Measurements from ENCODE around the gene MPO.

The MPO gene

GRCh38 chr17:58278661-58279015 lies 2.1 kb downstream of the MPO start:
- no peak for DNase-seq

GRCh38 chr17:58277802-58278595 lies 2.7 kb downstream of the MPO start:
- DNase-seq: no peak

- DNase-seq: peak; percentile 2
Observed at GRCh38 chr17:58277107-58277801, 3.5 kb downstream of the MPO start.

GRCh38 chr17:58276423-58276822 lies 4.3 kb downstream of the MPO start:
- DNase-seq: no peak

GRCh38 chr17:58275417-58275816 lies 5.3 kb downstream of the MPO start:
- DNase-seq: no peak

- no peak for DNase-seq
Observed at GRCh38 chr17:58273453-58274104, 7.2 kb downstream of the MPO start.

GRCh38 chr17:58272367-58273280 lies 8.1 kb downstream of the MPO start:
- no peak for DNase-seq

GRCh38 chr17:58271216-58271931 lies 9.4 kb downstream of the MPO start:
- no peak for DNase-seq

GRCh38 chr17:58270476-58271215 lies 10.1 kb downstream of the MPO start:
- DNase-seq: no peak

GRCh38 chr17:58269557-58270291 lies 11.0 kb downstream of the MPO start:
- DNase-seq: no peak

- no peak for DNase-seq
Observed at GRCh38 chr17:58268774-58269556, 11.8 kb downstream of the MPO start.

- DNase-seq: no peak
Observed at GRCh38 chr17:58268326-58268725, 12.4 kb downstream of the MPO start.

GRCh38 chr17:58267347-58268324 lies 13.1 kb downstream of the MPO start:
- no peak for DNase-seq

GRCh38 chr17:58265902-58266875 lies 14.5 kb downstream of the MPO start:
- DNase-seq: no peak

- no peak for DNase-seq
Observed at GRCh38 chr17:58265271-58265670, 15.5 kb downstream of the MPO start.

GRCh38 chr17:58264407-58265103 lies 16.2 kb downstream of the MPO start:
- DNase-seq: no peak

GRCh38 chr17:58263773-58264172 lies 17.0 kb downstream of the MPO start:
- DNase-seq: no peak
